ENCODE measurements around the gene ABHD6.
A peak's percentile ranks its signal among the peaks of the same experiment; 100 is the strongest.

The ABHD6 gene

DNA sequence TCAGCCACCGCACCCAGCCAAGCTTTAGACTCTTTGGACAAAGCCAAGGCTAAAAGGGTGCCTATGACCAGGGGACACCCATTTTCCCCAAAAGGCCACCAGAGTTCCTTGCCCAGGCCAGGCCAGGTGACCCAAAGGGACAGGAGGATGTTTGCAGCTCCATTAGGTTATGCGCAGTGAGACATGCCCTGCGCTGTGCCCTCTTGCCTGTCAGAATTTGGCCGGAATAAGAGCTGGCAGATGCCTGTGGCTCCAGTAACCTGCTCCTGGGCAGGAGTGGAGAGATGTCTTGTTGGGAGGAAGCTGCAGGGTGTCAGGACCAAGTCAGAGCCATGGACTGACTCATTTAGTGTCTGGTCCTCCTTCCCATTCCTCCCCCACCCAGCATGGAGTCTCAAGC lies 47.3 kb upstream of the ABHD6 start:
- peak overlapping the region; percentile 28 for H4K91ac ChIP-seq (ENCODE audit: low read depth, low read length, poor library complexity)
- H2BK15ac ChIP-seq (ENCODE audit: low read length) = peak overlapping the region; percentile 96
- H2AK5ac ChIP-seq (ENCODE audit: low read depth, low read length) = peak overlapping the region; percentile 25
- H2AFZ ChIP-seq (ENCODE audit: low read length) = no peak overlapping the region
- H3K18ac ChIP-seq (ENCODE audit: low read length) = peak overlapping the region; percentile 86
- no peak overlapping the region for H4K8ac ChIP-seq (ENCODE audit: low read depth, low read length)
- peaks cover 13 to 14% of the 10 kb centered on the region in 2 donors for H3K4me1 ChIP-seq (ENCODE audit: control insufficient read depth in 2 of 2, insufficient read depth in 1 of 2, low read depth in 1 of 2, low read length in 2 of 2)
- no peak overlapping the region for H3K23ac ChIP-seq (ENCODE audit: low read depth, low read length, poor library complexity)
- H2BK12ac ChIP-seq (ENCODE audit: low read length) = no peak overlapping the region
- H3K27ac ChIP-seq (replicated peaks; ENCODE audit: low read length) = no peak overlapping the region
- no peaks in the 10 kb centered on the region for H3K36me3 ChIP-seq (replicated peaks in 1 of 2; ENCODE audit: control insufficient read depth in 2 of 2, insufficient read depth in 2 of 2, low read length in 2 of 2)
- H3K27me3 ChIP-seq (ENCODE audit: control insufficient read depth in 3 of 3, insufficient read depth in 3 of 3, low read depth in 1 of 3, low read length in 3 of 3) = peaks cover 0 to 4% (median 0%) of the 10 kb centered on the region in 3 experiments
- WGBS, 2 donors (ENCODE audit: extremely low coverage in 2 of 2, insufficient read length in 2 of 2, insufficient replicate concordance in 1 of 2) = no CpG with 5 or more reads among the region's 4 CpGs
- H3K9me3 ChIP-seq (replicated peaks in 1 of 2; ENCODE audit: control insufficient read depth in 2 of 2, insufficient read depth in 1 of 2, low read depth in 1 of 2, low read length in 2 of 2) = no peaks in the 10 kb centered on the region
- no peak overlapping the region for H3K14ac ChIP-seq (ENCODE audit: low read length)
- H3K4ac ChIP-seq (ENCODE audit: low read length) = no peak overlapping the region
- no peak overlapping the region for H2BK120ac ChIP-seq (ENCODE audit: low read depth, low read length)
- H3K79me1 ChIP-seq (ENCODE audit: low read depth, low read length) = no peaks in the 10 kb centered on the region
- no peak for DNase-seq (ENCODE audit: low spot score)
- H3K4me2 ChIP-seq (ENCODE audit: insufficient read depth, low read length, poor library complexity, severe bottlenecking) = no peak overlapping the region
- no peak overlapping the region for H3K4me3 ChIP-seq (ENCODE audit: low read length in 2 of 2)
- H3K9ac ChIP-seq (ENCODE audit: low read depth, low read length, poor library complexity) = no peak overlapping the region
- no peak overlapping the region for H2BK5ac ChIP-seq (ENCODE audit: low read length)

DNA sequence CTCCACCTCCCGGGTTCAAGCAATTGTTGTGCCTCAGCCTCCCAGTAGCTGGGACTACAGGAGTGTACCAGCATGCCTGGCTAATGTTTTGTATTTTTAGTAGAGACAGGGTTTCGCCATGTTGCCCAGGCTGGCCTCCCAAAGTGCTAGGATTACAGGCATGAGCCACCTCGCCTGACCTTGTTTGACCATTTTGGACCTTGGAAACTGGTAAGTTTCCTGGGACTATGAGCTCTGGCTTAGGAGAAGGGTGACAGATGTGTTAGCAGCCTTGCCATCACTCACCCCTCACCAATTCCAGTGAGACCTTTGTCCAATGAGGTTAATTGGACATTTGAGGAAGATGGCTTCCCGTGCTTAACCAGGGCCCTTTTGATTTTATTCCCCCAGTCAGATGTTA lies 46.7 kb upstream of the ABHD6 start:
- no peak overlapping the region for H3K4me3 ChIP-seq (ENCODE audit: low read length in 2 of 2)
- H3K4me1 ChIP-seq (ENCODE audit: control insufficient read depth in 2 of 2, insufficient read depth in 1 of 2, low read depth in 1 of 2, low read length in 2 of 2) = peaks cover 13 to 14% of the 10 kb centered on the region in 2 donors
- WGBS, 2 donors (ENCODE audit: extremely low coverage in 2 of 2, insufficient read length in 2 of 2, insufficient replicate concordance in 1 of 2) = no CpG with 5 or more reads among the region's 4 CpGs

DNA sequence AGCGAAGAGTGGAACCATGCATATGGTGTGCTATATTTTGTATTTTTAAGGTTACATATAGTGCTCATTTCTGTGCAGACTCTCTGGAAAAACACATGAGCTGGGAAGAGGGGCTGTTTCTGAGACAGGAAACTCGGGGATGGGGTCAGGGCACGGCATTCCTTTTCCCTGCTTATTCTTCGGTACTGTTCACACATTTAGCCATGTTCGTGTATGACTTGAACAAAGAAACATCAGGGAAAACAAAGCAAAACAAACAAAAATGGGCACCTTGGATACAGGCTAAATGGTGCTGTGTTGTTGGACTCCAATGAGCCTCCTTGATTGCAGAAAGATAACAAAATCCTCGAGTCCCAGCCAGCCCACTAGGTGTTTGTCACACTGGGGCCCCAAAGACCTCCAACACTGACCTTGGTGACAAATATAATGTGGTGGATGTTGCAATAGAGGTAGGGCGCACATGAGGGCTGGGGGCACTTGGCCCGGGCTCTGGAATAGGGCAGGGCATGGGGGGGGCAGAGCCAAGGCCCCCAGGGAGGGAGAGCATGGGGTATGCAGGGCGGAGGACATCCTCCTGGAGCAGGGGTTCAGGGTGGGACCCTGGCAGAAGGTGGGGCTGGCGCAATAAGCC lies 46.1 kb upstream of the ABHD6 start:
- H3K4ac ChIP-seq (ENCODE audit: low read length) = no peak overlapping the region
- H2BK12ac ChIP-seq (ENCODE audit: low read length) = no peak overlapping the region
- no peak overlapping the region for H4K8ac ChIP-seq (ENCODE audit: low read depth, low read length)
- no peak overlapping the region for H2BK5ac ChIP-seq (ENCODE audit: low read length)
- no peaks in the 10 kb centered on the region for H3K79me1 ChIP-seq (ENCODE audit: low read depth, low read length)
- DNase-seq (ENCODE audit: low spot score) = no peak
- no peak overlapping the region for H4K91ac ChIP-seq (ENCODE audit: low read depth, low read length, poor library complexity)
- peak overlapping the region; percentile 31 for H2BK15ac ChIP-seq (ENCODE audit: low read length)
- no peak overlapping the region for H3K4me3 ChIP-seq (ENCODE audit: low read length in 2 of 2)
- no peaks in the 10 kb centered on the region for H3K36me3 ChIP-seq (replicated peaks in 1 of 2; ENCODE audit: control insufficient read depth in 2 of 2, insufficient read depth in 2 of 2, low read length in 2 of 2)
- peaks cover 13 to 14% of the 10 kb centered on the region in 2 donors for H3K4me1 ChIP-seq (ENCODE audit: control insufficient read depth in 2 of 2, insufficient read depth in 1 of 2, low read depth in 1 of 2, low read length in 2 of 2)
- H3K9me3 ChIP-seq (replicated peaks in 1 of 2; ENCODE audit: control insufficient read depth in 2 of 2, insufficient read depth in 1 of 2, low read depth in 1 of 2, low read length in 2 of 2) = no peaks in the 10 kb centered on the region
- H3K27ac ChIP-seq (replicated peaks; ENCODE audit: low read length) = no peak overlapping the region
- no peak overlapping the region for H3K14ac ChIP-seq (ENCODE audit: low read length)
- no peak overlapping the region for H3K23ac ChIP-seq (ENCODE audit: low read depth, low read length, poor library complexity)
- H3K18ac ChIP-seq (ENCODE audit: low read length) = peak overlapping the region; percentile 77
- H2AK5ac ChIP-seq (ENCODE audit: low read depth, low read length) = peak overlapping the region; percentile 48
- peak overlapping the region; percentile 47 for H2BK120ac ChIP-seq (ENCODE audit: low read depth, low read length)
- H3K4me2 ChIP-seq (ENCODE audit: insufficient read depth, low read length, poor library complexity, severe bottlenecking) = no peak overlapping the region
- no CpG with 5 or more reads among the region's 10 CpGs for WGBS, 2 donors (ENCODE audit: extremely low coverage in 2 of 2, insufficient read length in 2 of 2, insufficient replicate concordance in 1 of 2)
- H3K9ac ChIP-seq (ENCODE audit: low read depth, low read length, poor library complexity) = no peak overlapping the region
- H3K27me3 ChIP-seq (ENCODE audit: control insufficient read depth in 3 of 3, insufficient read depth in 3 of 3, low read depth in 1 of 3, low read length in 3 of 3) = no peaks in the 10 kb centered on the region
- no peak overlapping the region for H2AFZ ChIP-seq (ENCODE audit: low read length)

More for the DNA sequence above, 46.7 kb upstream of the ABHD6 start:
- Histone ChIP-seq H4K8ac (ENCODE audit: low read depth, low read length) (no peak overlapping the region), H2AK5ac (ENCODE audit: low read depth, low read length) (no peak overlapping the region), H2AFZ (ENCODE audit: low read length) (no peak overlapping the region), H3K27ac (replicated peaks; ENCODE audit: low read length) (no peak overlapping the region), H3K14ac (ENCODE audit: low read length) (no peak overlapping the region), H2BK12ac (ENCODE audit: low read length) (no peak overlapping the region), H3K27me3 (ENCODE audit: control insufficient read depth in 3 of 3, insufficient read depth in 3 of 3, low read depth in 1 of 3, low read length in 3 of 3) (peaks cover 0 to 3% (median 0%) of the 10 kb centered on the region in 3 experiments), H3K9ac (ENCODE audit: low read depth, low read length, poor library complexity) (no peak overlapping the region), H2BK15ac (ENCODE audit: low read length) (no peak overlapping the region), H3K23ac (ENCODE audit: low read depth, low read length, poor library complexity) (no peak overlapping the region), H3K79me1 (ENCODE audit: low read depth, low read length) (no peaks in the 10 kb centered on the region), H2BK120ac (ENCODE audit: low read depth, low read length) (no peak overlapping the region), H3K36me3 (replicated peaks in 1 of 2; ENCODE audit: control insufficient read depth in 2 of 2, insufficient read depth in 2 of 2, low read length in 2 of 2) (no peaks in the 10 kb centered on the region), H4K91ac (ENCODE audit: low read depth, low read length, poor library complexity) (no peak overlapping the region), H3K18ac (ENCODE audit: low read length) (no peak overlapping the region), H3K9me3 (replicated peaks in 1 of 2; ENCODE audit: control insufficient read depth in 2 of 2, insufficient read depth in 1 of 2, low read depth in 1 of 2, low read length in 2 of 2) (no peaks in the 10 kb centered on the region), H2BK5ac (ENCODE audit: low read length) (no peak overlapping the region), H3K4ac (ENCODE audit: low read length) (no peak overlapping the region), H3K4me2 (ENCODE audit: insufficient read depth, low read length, poor library complexity, severe bottlenecking) (no peak overlapping the region)
- DNase-seq (ENCODE audit: low spot score) = no peak

DNA sequence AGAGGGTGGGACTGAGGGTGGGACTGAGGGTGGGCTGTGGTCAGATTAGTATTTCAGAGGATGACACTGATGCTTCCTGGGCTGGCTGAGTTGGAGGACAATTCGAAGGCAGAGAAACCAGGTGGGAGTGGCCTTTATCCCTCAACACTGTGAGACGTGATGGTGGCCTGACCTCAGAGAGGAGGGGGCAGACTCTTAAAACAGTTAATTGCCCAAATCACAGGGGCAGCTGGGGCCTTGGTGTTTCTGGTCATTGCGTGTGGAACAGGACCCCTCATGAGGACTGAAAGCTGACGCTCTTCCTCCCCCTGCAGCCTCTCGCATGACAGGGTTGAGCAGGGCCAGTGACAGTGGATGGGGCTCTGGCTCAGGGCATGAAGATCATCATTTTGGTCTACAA lies 45.5 kb upstream of the ABHD6 start:
- Histone ChIP-seq H3K4me3 (ENCODE audit: low read length in 2 of 2) (no peak overlapping the region), H3K4me2 (ENCODE audit: insufficient read depth, low read length, poor library complexity, severe bottlenecking) (no peak overlapping the region), H3K4me1 (ENCODE audit: control insufficient read depth in 2 of 2, insufficient read depth in 1 of 2, low read depth in 1 of 2, low read length in 2 of 2) (peaks cover 13 to 14% of the 10 kb centered on the region in 2 donors), H2AFZ (ENCODE audit: low read length) (peak overlapping the region; percentile 36), H4K8ac (ENCODE audit: low read depth, low read length) (no peak overlapping the region), H3K23ac (ENCODE audit: low read depth, low read length, poor library complexity) (no peak overlapping the region), H3K79me1 (ENCODE audit: low read depth, low read length) (no peaks in the 10 kb centered on the region), H2AK5ac (ENCODE audit: low read depth, low read length) (peak overlapping the region; percentile 48), H3K4ac (ENCODE audit: low read length) (no peak overlapping the region), H3K9ac (ENCODE audit: low read depth, low read length, poor library complexity) (no peak overlapping the region), H3K9me3 (replicated peaks in 1 of 2; ENCODE audit: control insufficient read depth in 2 of 2, insufficient read depth in 1 of 2, low read depth in 1 of 2, low read length in 2 of 2) (no peaks in the 10 kb centered on the region), H3K27me3 (ENCODE audit: control insufficient read depth in 3 of 3, insufficient read depth in 3 of 3, low read depth in 1 of 3, low read length in 3 of 3) (no peaks in the 10 kb centered on the region), H3K14ac (ENCODE audit: low read length) (no peak overlapping the region), H3K27ac (replicated peaks; ENCODE audit: low read length) (no peak overlapping the region), H2BK120ac (ENCODE audit: low read depth, low read length) (peak overlapping the region; percentile 47), H3K18ac (ENCODE audit: low read length) (peak overlapping the region; percentile 40), H3K36me3 (replicated peaks in 1 of 2; ENCODE audit: control insufficient read depth in 2 of 2, insufficient read depth in 2 of 2, low read length in 2 of 2) (no peaks in the 10 kb centered on the region), H2BK15ac (ENCODE audit: low read length) (no peak overlapping the region), H4K91ac (ENCODE audit: low read depth, low read length, poor library complexity) (no peak overlapping the region), H2BK12ac (ENCODE audit: low read length) (no peak overlapping the region), H2BK5ac (ENCODE audit: low read length) (no peak overlapping the region)
- no peak for DNase-seq (ENCODE audit: low spot score)
- no CpG with 5 or more reads among the region's 5 CpGs for WGBS, 2 donors (ENCODE audit: extremely low coverage in 2 of 2, insufficient read length in 2 of 2, insufficient replicate concordance in 1 of 2)
